GM12891 (cell line): ENCODE measurements around the gene ZNHIT2.

Experiments
- DNase-seq: peaks from one replicate; pipeline ENCODE4 v3.0.0; 2011; ENCODE audit warnings: low spot score; ENCODE audit not compliant: insufficient read length
- FAIRE-seq: peaks from 2 replicates; lab custom pipeline; 2011; peaks lifted over from hg19 to GRCh38; lab: Jason Lieb, UNC
- PAX5 ChIP-seq: IDR thresholded peaks from 2 replicates; pipeline ENCODE4 v1.6.1; 2011; ENCODE audit warnings: low read length, moderate library complexity, mild to moderate bottlenecking; ENCODE audit not compliant: insufficient read depth, severe bottlenecking
- POLR2A ChIP-seq: IDR thresholded peaks from 2 replicates; pipeline ENCODE4 v1.6.1; 2011; ENCODE audit warnings: low read depth, low read length, control low read depth
- POLR2AphosphoS5 ChIP-seq: IDR thresholded peaks from 2 replicates; pipeline ENCODE4 v1.6.1; 2011; ENCODE audit warnings: low read depth, low read length, control low read depth
- POU2F2 ChIP-seq: IDR thresholded peaks from 2 replicates; pipeline ENCODE4 v1.6.1; 2011; ENCODE audit warnings: low read depth, mild to moderate bottlenecking, control low read depth, low read length, moderate library complexity
- SPI1 ChIP-seq: IDR thresholded peaks from 2 replicates; pipeline ENCODE4 v1.6.1; 2011; ENCODE audit warnings: low read depth, low read length, control low read depth
- TAF1 ChIP-seq: IDR thresholded peaks from 2 replicates; pipeline ENCODE4 v1.6.1; 2011; ENCODE audit warnings: low read depth, low read length, control low read depth

The ZNHIT2 gene

GRCh38 chr11:65128182-65129145 lies 11.0 kb upstream of the ZNHIT2 start:
- TF ChIP-seq PAX5 (no peak), POLR2A (peak; percentile 45; the same call in 1 of the 2 replicates), POU2F2 (no peak), POLR2AphosphoS5 (0 out of 2 replicates have a peak, but pooled peaks have one; percentile 36), SPI1 (no peak)
- FAIRE-seq, result no peak
- no peak for DNase-seq

GRCh38 chr11:65127473-65128181 lies 10.1 kb upstream of the ZNHIT2 start:
- DNase-seq, result no peak
- TF ChIP-seq PAX5 (no peak), POLR2AphosphoS5 (no peak; the same call in 1 of the 2 replicates)
- FAIRE-seq, result no peak

GRCh38 chr11:65126624-65127274 lies 9.2 kb upstream of the ZNHIT2 start:
- FAIRE-seq (no peak), DNase-seq (no peak)
- no peak; the same call in 1 of the 2 replicates for TF ChIP-seq POLR2A
- peak; percentile 51; the same call in 1 of the 2 replicates for TF ChIP-seq POLR2AphosphoS5

- no peak for FAIRE-seq
- TF ChIP-seq PAX5 (no peak), POLR2A (no peak), POLR2AphosphoS5 (no peak), SPI1 (no peak), POU2F2 (no peak), TAF1 (no peak)
Observed at GRCh38 chr11:65125197-65126056, 7.9 kb upstream of the ZNHIT2 start.

GRCh38 chr11:65124480-65125196 lies 7.1 kb upstream of the ZNHIT2 start:
- TF ChIP-seq POU2F2, result no peak
- TF ChIP-seq PAX5, result no peak
- TF ChIP-seq SPI1, result no peak
- TF ChIP-seq TAF1, result no peak
- TF ChIP-seq POLR2A, result no peak
- no peak for TF ChIP-seq POLR2AphosphoS5
- FAIRE-seq (no peak), DNase-seq (no peak)

More at GRCh38 chr11:65125197-65126056, 7.9 kb upstream of the ZNHIT2 start:
- DNase-seq, result no peak

GRCh38 chr11:65121865-65122696 lies 4.6 kb upstream of the ZNHIT2 start, which contains the start of the genes FAU and MRPL49:
FAU (minus strand) TSS chr11:65122134; CDS start chr11:65121813, 321 bp downstream.
MRPL49 (plus strand) TSS chr11:65122321; CDS start chr11:65122347, 26 bp downstream.
- FAIRE-seq (peak; percentile 100), DNase-seq (peak; percentile 95)
- TF ChIP-seq POLR2A, result peak; percentile 92
- TF ChIP-seq POU2F2, result peak; percentile 52; the same call in 1 of the 2 replicates
- TF ChIP-seq PAX5, result no peak
- TF ChIP-seq TAF1, result peak; percentile 95
- peak; percentile 72 for TF ChIP-seq SPI1
- TF ChIP-seq POLR2AphosphoS5, result peak; percentile 91

GRCh38 chr11:65121447-65121864 lies 4.0 kb upstream of the ZNHIT2 start:
- no peak for TF ChIP-seq POU2F2
- TF ChIP-seq POLR2A, result no peak
- TF ChIP-seq POLR2AphosphoS5, result no peak
- TF ChIP-seq PAX5, result no peak
- no peak for TF ChIP-seq TAF1
- TF ChIP-seq SPI1, result no peak
- no peak for DNase-seq
- peak; percentile 76 for FAIRE-seq
